ENCODE results near the gene CDC42EP5.
A peak's percentile ranks its signal among the peaks of the same experiment; 100 is the strongest.
"Not testable (repeated sequence)": the region's sequence is repeated elsewhere in the genome, so short reads cannot be mapped to it uniquely, and the experiment has no call there.

CDC42EP5 gene

GRCh38 chr19:54489766-54490165 is 16.7 kb upstream of the CDC42EP5 start:
- DNase-seq (ENCODE audit: low read depth), result no peak

- DNase-seq (ENCODE audit: low read depth), result no peak
These were observed 16.2 kb upstream of the CDC42EP5 start for GRCh38 chr19:54489341-54489740.

GRCh38 chr19:54485851-54486250 is 12.8 kb upstream of the CDC42EP5 start:
- no peak for DNase-seq (ENCODE audit: low read depth)

- no peak for DNase-seq (ENCODE audit: low read depth)
These were observed 11.4 kb upstream of the CDC42EP5 start for GRCh38 chr19:54484451-54484850.

GRCh38 chr19:54482889-54483288 is 9.8 kb upstream of the CDC42EP5 start:
- DNase-seq (ENCODE audit: low read depth), result no peak

GRCh38 chr19:54481326-54481930 is 8.3 kb upstream of the CDC42EP5 start:
- peak; percentile 54 for DNase-seq (ENCODE audit: low read depth)

- no peak for DNase-seq (ENCODE audit: low read depth)
These were observed 7.0 kb upstream of the CDC42EP5 start for GRCh38 chr19:54480051-54480450.

GRCh38 chr19:54478677-54479266 is 5.7 kb upstream of the CDC42EP5 start:
- peak; percentile 59 for DNase-seq (ENCODE audit: low read depth)

- no peak for DNase-seq (ENCODE audit: low read depth)
These were observed 4.6 kb upstream of the CDC42EP5 start for GRCh38 chr19:54477650-54478049.

GRCh38 chr19:54475706-54476105 is 2.6 kb upstream of the CDC42EP5 start:
- DNase-seq (ENCODE audit: low read depth), result no peak

- no peak for DNase-seq (ENCODE audit: low read depth)
These were observed 836 bp upstream of the CDC42EP5 start for GRCh38 chr19:54473892-54474372.

GRCh38 chr19:54470991-54471782 is 1.9 kb downstream of the CDC42EP5 start:
- DNase-seq (ENCODE audit: low read depth), result no peak

- DNase-seq (ENCODE audit: low read depth), result no peak
These were observed 2.7 kb downstream of the CDC42EP5 start for GRCh38 chr19:54470276-54470887.

- DNase-seq (ENCODE audit: low read depth), result no peak
These were observed 3.6 kb downstream of the CDC42EP5 start for GRCh38 chr19:54469496-54469934.

- DNase-seq (ENCODE audit: low read depth), result not testable (repeated sequence)
These were observed 7.0 kb downstream of the CDC42EP5 start for GRCh38 chr19:54466110-54466480.

GRCh38 chr19:54465426-54466109 is 7.5 kb downstream of the CDC42EP5 start:
- no peak for DNase-seq (ENCODE audit: low read depth)

GRCh38 chr19:54464630-54465425 is 8.3 kb downstream of the CDC42EP5 start:
- peak; percentile 85 for DNase-seq (ENCODE audit: low read depth)

GRCh38 chr19:54464044-54464629 is 9.0 kb downstream of the CDC42EP5 start:
- DNase-seq (ENCODE audit: low read depth), result peak; percentile 84

- peak; percentile 99 for DNase-seq (ENCODE audit: low read depth)
These were observed 9.5 kb downstream of the CDC42EP5 start, which contains the start of gene LENG9 for GRCh38 chr19:54463531-54464043. LENG9 (minus strand) TSS chr19:54463778; CDS start chr19:54463526, 252 bp downstream.
